CD4-positive, alpha-beta T cell treated with Interleukin-15 for 1 hour (primary cell): ENCODE results near the gene PCDHGA10.
"Not testable (repeated sequence)": the region's sequence is repeated elsewhere in the genome, so short reads cannot be mapped to it uniquely, and the experiment has no call there.

Source experiments
- DNase-seq: peaks from one replicate; pipeline ENCODE4 v3.0.0-alpha.2; 2020

The PCDHGA10 gene

DNA sequence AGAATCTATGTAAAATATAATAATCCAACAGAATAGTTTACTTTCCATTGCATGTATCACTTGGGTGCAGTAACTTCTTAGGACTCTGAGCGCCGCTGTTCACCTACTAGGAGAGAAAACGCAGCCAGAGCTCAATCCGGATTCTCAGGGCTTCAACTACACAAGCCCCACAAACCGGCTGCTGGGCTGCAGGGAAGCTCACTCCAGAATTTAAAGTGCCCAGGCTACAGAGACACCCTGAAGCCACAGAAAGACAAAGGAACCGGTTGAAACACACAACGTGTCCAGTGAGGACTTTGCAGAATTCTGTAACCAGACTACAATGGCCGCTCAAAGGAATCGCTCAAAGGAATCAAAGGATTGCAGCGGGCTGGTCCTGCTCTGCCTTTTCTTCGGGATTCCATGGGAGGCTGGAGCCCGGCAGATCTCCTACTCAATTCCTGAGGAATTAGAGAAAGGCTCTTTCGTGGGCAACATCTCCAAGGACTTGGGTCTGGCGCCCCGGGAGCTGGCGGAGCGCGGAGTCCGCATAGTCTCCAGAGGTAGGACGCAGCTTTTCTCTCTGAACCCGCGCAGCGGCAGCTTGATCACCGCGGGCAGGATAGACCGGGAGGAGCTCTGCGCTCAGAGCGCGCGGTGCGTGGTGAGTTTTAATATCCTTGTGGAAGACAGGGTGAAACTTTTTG is at the start of gene PCDHGA10:
Gene PCDHGA10, plus strand, starts transcription at position 134 of the 686 bp plus-strand sequence. Its CDS starts 189 bp downstream, at position 323.
- peak; percentile 45 for DNase-seq

- DNase-seq = no peak
Observed at GRCh38 chr5:141363952-141364660, 48.7 kb upstream of the PCDHGA10 start, which contains the start of gene PCDHGA5. TSS of gene PCDHGA5 (plus strand) at chr5:141364162. CDS start at chr5:141364331, 169 bp downstream.

DNA sequence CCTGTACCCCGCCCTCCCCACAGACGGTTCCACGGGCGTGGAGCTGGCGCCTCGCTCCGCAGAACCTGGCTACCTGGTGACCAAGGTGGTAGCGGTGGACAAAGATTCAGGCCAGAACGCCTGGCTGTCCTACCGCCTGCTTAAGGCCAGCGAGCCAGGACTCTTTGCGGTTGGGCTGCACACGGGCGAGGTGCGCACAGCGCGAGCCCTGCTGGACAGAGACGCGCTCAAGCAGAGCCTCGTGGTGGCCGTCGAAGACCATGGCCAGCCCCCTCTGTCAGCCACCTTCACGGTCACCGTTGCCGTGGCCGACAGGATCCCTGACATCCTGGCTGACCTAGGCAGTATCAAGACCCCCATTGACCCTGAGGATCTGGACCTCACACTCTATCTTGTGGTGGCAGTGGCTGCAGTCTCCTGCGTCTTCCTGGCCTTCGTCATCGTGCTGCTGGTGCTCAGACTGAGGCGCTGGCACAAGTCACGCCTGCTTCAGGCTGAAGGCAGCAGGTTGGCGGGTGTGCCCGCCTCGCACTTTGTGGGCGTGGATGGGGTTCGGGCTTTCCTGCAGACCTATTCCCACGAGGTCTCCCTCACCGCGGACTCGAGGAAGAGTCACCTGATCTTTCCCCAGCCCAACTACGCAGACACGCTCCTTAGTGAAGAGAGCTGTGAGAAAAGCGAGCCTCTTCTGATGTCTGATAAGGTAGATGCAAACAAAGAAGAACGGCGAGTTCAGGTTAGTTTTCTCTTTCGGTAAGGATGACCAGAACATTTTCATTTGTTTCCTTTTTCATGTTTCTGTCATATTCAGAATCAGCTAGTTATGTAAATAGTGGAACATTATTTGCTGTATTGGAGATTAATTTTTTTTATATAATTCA is 46.5 kb upstream of the PCDHGA10 start:
- no peak for DNase-seq

- peak; percentile 33 for DNase-seq
Observed at GRCh38 chr5:141369994-141370848, 42.6 kb upstream of the PCDHGA10 start, which contains the start of gene PCDHGB3. TSS of gene PCDHGB3 (plus strand) at chr5:141370242. CDS start at chr5:141370395, 153 bp downstream.

- DNase-seq = no peak
Observed at GRCh38 chr5:141371572-141372475, 41.0 kb upstream of the PCDHGA10 start.

- no peak for DNase-seq
Observed at GRCh38 chr5:141373673-141374317, 39.0 kb upstream of the PCDHGA10 start, which contains the start of gene PCDHGA6. TSS of gene PCDHGA6 (plus strand) at chr5:141373891. CDS start at chr5:141374084, 193 bp downstream.

DNA sequence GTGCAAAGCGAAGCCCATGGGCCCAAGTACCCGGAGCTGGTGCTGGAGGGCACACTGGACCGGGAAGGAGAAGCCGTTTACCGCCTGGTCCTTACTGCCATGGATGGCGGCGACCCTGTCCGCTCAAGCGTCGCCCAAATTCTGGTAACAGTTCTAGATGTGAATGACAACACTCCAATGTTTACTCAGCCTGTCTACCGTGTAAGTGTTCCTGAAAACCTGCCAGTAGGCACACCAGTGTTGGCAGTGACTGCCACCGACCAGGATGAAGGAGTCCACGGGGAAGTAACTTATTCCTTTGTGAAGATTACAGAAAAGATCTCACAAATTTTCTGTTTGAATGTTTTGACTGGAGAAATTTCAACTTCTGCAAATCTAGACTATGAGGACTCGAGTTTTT is 38.2 kb upstream of the PCDHGA10 start:
- DNase-seq = no peak

DNA sequence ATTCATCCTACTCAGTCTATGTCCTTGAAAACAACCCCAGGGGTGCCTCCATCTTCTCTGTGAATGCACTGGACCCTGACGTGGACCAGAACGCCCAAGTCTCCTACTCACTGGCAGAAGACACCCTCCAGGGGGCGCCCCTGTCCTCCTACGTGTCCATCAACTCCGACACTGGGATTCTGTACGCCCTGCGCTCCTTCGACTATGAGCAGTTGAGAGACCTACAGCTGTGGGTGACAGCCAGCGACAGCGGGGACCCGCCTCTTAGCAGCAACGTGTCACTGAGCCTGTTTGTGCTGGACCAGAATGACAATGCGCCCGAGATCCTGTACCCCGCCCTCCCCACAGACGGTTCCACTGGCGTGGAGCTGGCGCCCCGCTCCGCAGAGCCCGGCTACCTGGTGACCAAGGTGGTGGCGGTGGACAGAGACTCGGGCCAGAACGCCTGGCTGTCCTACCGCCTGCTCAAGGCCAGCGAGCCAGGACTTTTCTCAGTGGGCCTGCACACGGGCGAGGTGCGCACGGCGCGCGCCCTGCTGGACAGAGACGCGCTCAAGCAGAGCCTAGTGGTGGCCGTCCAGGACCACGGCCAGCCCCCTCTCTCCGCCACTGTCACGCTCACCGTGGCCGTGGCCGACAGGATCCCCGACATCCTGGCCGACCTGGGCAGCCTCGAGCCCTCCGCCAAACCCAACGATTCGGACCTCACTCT is 37.2 kb upstream of the PCDHGA10 start:
- DNase-seq = not testable (repeated sequence)

DNA sequence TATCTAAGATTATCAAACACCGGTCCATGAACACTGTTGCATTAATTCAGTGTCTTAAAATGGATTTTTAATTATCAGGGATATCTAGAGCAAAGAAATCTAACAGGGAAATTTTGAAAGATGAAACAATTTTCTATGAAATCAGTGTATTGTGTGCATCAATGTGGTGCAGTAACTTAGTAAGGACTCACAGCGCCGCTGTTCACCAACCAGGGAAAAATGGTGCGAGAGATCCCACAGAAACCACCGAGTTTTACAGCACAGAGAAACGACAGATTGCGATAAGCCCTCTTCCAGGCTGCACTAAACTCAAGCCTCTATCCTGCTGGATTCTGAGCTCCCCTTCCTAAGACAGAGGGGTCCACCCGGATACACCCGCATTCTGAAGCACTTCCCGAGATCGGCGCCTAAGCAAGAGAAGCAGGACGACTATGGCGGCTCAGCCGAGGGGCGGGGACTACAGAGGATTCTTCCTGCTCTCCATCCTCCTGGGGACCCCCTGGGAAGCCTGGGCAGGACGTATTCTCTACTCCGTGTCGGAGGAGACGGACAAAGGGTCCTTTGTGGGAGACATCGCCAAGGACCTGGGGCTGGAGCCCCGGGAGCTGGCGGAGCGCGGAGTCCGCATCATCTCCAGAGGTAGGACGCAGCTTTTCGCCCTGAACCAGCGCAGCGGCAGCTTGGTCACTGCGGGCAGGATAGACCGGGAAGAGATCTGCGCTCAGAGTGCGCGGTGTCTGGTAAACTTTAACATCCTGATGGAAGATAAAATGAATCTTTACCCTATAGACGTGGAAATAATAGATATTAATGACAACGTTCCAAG is 30.1 kb upstream of the PCDHGA10 start, which contains the start of gene PCDHGA7:
Gene PCDHGA7, plus strand, starts transcription at position 274 of the 826 bp plus-strand sequence. Its CDS starts 158 bp downstream, at position 432.
- no peak for DNase-seq

DNA sequence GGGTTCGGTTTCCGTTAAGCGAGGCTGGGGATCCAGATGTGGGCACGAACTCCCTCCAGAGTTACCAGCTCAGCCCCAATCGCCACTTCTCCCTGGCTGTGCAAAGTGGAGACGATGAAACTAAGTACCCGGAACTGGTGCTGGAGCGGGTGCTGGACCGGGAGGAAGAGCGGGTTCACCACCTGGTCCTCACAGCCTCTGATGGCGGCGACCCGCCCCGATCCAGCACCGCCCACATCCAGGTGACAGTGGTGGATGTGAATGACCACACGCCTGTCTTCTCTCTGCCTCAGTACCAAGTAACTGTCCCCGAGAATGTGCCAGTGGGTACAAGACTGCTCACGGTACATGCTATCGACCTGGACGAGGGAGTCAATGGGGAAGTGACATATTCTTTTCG is 29.4 kb upstream of the PCDHGA10 start:
- DNase-seq = no peak

DNA sequence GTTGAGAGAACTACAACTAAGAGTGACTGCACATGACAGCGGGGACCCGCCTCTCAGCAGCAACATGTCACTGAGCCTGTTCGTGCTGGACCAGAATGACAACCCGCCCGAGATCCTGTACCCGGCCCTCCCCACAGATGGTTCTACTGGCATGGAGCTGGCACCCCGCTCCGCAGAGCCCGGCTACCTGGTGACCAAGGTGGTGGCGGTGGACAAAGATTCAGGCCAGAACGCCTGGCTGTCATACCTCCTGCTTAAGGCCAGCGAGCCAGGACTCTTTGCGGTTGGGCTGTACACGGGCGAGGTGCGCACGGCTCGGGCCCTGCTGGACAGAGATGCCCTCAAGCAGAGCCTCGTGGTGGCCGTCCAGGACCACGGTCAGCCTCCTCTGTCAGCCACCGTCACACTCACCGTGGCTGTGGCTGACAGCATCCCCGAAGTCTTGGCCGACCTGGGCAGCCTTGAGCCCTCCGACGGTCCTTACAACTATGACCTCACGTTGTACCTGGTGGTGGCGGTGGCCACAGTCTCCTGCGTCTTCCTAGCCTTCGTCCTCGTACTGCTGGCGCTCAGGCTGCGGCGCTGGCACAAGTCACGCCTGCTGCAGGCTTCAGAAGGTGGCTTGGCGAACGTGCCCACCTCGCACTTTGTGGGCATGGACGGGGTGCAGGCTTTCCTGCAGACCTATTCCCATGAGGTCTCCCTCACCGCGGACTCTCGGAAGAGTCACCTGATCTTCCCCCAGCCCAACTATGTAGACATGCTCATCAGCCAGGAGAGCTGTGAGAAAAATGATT is 28.1 kb upstream of the PCDHGA10 start:
- DNase-seq = no peak

- DNase-seq = not testable (repeated sequence)
Observed at GRCh38 chr5:141387557-141388311, 25.1 kb upstream of the PCDHGA10 start, which contains the start of gene PCDHGB4. TSS of gene PCDHGB4 (plus strand) at chr5:141387698. CDS start at chr5:141387885, 187 bp downstream.

- no peak for DNase-seq
Observed at GRCh38 chr5:141388661-141389060, 24.1 kb upstream of the PCDHGA10 start.

DNA sequence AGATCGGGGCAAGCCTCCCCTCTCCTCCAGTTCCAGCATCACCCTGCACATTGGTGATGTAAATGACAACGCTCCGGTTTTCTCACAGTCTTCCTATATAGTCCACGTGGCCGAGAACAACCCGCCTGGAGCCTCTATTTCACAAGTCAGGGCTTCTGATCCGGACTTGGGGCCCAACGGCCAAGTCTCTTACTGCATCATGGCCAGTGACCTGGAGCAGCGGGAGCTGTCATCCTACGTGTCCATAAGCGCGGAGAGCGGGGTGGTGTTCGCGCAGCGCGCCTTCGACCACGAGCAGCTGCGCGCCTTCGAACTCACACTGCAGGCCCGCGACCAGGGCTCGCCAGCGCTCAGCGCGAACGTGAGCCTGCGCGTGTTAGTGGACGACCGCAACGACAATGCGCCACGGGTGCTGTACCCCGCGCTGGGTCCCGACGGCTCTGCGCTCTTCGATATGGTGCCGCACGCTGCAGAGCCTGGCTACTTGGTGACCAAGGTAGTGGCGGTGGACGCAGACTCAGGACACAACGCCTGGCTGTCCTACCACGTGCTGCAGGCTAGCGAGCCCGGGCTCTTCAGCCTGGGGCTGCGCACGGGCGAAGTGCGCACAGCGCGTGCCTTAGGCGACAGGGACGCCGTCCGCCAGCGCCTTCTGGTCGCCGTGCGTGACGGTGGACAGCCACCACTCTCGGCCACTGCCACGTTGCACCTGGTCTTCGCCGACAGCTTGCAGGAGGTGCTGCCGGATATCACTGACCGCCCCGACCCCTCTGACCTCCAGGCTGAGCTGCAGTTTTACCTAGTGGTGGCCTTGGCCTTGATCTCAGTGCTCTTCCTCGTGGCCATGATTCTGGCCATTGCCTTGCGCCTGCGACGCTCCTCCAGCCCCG is 23.4 kb upstream of the PCDHGA10 start:
- DNase-seq = no peak

DNA sequence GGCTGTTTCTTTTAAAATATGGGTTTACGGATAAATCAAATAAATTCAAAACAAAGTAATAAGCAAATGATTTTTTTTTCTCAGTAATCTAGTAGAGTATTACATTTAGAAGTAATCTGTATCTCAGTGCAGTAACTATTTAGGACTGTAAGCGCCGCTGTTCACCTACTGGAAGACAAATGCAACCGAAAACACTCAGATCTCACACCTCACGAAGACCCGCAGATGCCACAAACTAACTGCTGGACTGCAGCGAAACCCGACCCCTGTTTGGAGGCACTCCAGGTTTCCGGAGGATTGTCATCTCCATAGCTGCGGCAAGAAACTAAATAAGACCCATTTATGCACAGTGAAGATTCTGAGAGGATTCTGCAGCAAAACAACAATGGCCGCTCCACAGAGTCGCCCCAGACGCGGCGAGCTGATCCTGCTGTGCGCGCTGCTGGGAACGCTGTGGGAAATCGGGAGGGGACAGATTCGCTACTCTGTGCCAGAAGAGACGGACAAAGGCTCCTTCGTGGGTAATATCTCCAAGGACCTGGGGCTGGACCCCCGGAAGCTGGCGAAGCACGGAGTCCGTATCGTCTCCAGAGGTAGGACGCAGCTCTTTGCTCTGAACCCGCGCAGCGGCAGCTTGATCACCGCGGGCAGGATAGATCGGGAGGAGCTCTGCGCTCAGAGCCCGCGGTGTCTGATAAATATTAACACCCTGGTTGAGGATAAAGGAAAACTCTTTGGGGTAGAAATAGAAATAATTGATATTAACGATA is 20.2 kb upstream of the PCDHGA10 start, which contains the start of gene PCDHGA8:
Gene PCDHGA8, plus strand, starts transcription at position 205 of the 770 bp plus-strand sequence. Its CDS starts 181 bp downstream, at position 386.
- no peak for DNase-seq
